Ovary (tissue), 9 donors: Measurements from ENCODE around the gene TRMT112. TPM values are rescaled to one million over a fixed set of nuclear protein-coding genes. Genes with fewer than 3 reads are reported as not detected.

Source experiments
- DNase-seq, 5 donors: peaks; one replicate each; pipeline ENCODE4 v3.0.0-alpha.2; 2019 to 2020
- H3K27ac ChIP-seq, 2 donors: fragments of 200-600 bp; one replicate each; pipeline versions ENCODE4 v1.5.1 to v1.8.0; 2019 to 2022
- H3K27me3 ChIP-seq: fragments of 200-600 bp; one replicate; pipeline ENCODE4 v1.8.0; 2022
- H3K36me3 ChIP-seq: fragments of 200-600 bp; sonication (generic); one replicate; pipeline ENCODE4 v1.5.1; 2019
- H3K4me1 ChIP-seq: one replicate; pipeline ENCODE4 v1.8.1; 2013; ENCODE audit warnings: mild to moderate bottlenecking, moderate library complexity; ENCODE audit not compliant: insufficient read depth
- H3K4me3 ChIP-seq: fragments of 200-600 bp; sonication (generic); one replicate; pipeline ENCODE4 v1.5.1; 2017
- H3K9me3 ChIP-seq, 2 donors: fragments of 200-600 bp in 1 of 2; sonication (generic) in 1 of 2; one replicate each; pipeline versions ENCODE4 v1.5.1 to v1.8.1; 2013 to 2019; ENCODE audit warnings: mild to moderate bottlenecking in 1 of 2, moderate library complexity in 1 of 2
- EP300 ChIP-seq: sonication (generic); formaldehyde crosslinking; IDR thresholded peaks from one replicate; pipeline ENCODE4 v1.6.1; 2017; ENCODE audit warnings: antibody characterized with exemption
- POLR2A ChIP-seq: fragments of 450-650 bp; IDR thresholded peaks from one replicate; pipeline ENCODE4 v1.6.1; 2017; ENCODE audit warnings: antibody characterized with exemption, mild to moderate bottlenecking, moderate library complexity
- WGBS, 3 donors: extraction: QIAGEN DNeasy Blood & Tissue Kit in 1 of 3; methylation state at CpG; one replicate each; pipeline versions ENCODE4 v1.1.5 to v1.1.7; 2013 to 2017; 5-methylcytosine and 5-hydroxymethylcytosine counted together
- intact Hi-C, 4 donors: fragments of 100-400 bp; cut with DNase I; formaldehyde crosslinking; loops; one replicate each; pipeline versions ENCODE4 v1.11.0 to v1.15.1; 2022 to 2023
- polyA plus RNA-seq, 2 donors: library from polyadenylated mRNA; stranded (reverse); fragments of 200-250 nt in 1 of 2; fragments of 350-450 nt in 1 of 2; fragmentation: Illumina TruSeq in 1 of 2; extraction: RNeasy Lipid Tissue Mini Kit (QIAGEN cat#74804) in 1 of 2; gene quantifications; one replicate each; pipeline ENCODE4 v1.2.3, GENCODE V29; 2013 to 2014
- total RNA-seq, 7 donors: library from RNA; depleted of rRNA in 2 of 7; stranded (reverse); fragments of >200 nt in 2 of 7; fragmentation: NEBNext Ultra II Directional in 3 of 7; extraction: Animal tissue kit (Norgen Biotek cat#: 25700) in 3 of 7; gene quantifications; one replicate each; pipeline versions ENCODE4 v1.1.0 to v1.2.4, GENCODE V29; 2016 to 2023
- TF ChIP-seq, protein P1 (sequence below), 3 donors: fragments of 450-650 bp in 2 of 3; fragments of 200-600 bp in 1 of 3; IDR thresholded peaks; one replicate each; pipeline versions ENCODE4 v1.5.1 to v1.8.0; 2016 to 2022; ENCODE audit warnings: antibody characterized with exemption in 3 of 3, mild to moderate bottlenecking in 1 of 3
- donor health status: DM: no; HTN: no; CAD: no; lungs with moderate emphysema.
- donor health status: DM: no; HTN: no; CAD: no.
- donor health status: Bipolar disorder and iron deficiency.
- donor health status: DM: yes; HTN: yes; CAD: no.
- donor health status: DM: no; HTN: no; CAD: no.
- donor health status: DM: yes; HTN: yes; CAD: no.

The TRMT112 gene
- total and polyA plus RNA-seq, 9 donors, result 207 to 432 (median 275) TPM

- TF ChIP-seq, protein P1, sequence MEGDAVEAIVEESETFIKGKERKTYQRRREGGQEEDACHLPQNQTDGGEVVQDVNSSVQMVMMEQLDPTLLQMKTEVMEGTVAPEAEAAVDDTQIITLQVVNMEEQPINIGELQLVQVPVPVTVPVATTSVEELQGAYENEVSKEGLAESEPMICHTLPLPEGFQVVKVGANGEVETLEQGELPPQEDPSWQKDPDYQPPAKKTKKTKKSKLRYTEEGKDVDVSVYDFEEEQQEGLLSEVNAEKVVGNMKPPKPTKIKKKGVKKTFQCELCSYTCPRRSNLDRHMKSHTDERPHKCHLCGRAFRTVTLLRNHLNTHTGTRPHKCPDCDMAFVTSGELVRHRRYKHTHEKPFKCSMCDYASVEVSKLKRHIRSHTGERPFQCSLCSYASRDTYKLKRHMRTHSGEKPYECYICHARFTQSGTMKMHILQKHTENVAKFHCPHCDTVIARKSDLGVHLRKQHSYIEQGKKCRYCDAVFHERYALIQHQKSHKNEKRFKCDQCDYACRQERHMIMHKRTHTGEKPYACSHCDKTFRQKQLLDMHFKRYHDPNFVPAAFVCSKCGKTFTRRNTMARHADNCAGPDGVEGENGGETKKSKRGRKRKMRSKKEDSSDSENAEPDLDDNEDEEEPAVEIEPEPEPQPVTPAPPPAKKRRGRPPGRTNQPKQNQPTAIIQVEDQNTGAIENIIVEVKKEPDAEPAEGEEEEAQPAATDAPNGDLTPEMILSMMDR (IDR thresholded peaks at IDR 0.05), result no peak
- TF ChIP-seq EP300 (no peak), POLR2A (no peak)
- H3K27me3 ChIP-seq, result no peaks in the 10 kb centered on the region
- 81 to 89% (median 81%) methylated on average over 18 of the region's 18 CpGs for WGBS, 3 donors
- no peak for DNase-seq
- no peak overlapping the region for H3K4me3 ChIP-seq
- intact Hi-C loops, result no loop called here
- H3K27ac ChIP-seq, result no peak overlapping the region
- peaks cover 2% of the 10 kb centered on the region for H3K4me1 ChIP-seq
- no peaks in the 10 kb centered on the region for H3K9me3 ChIP-seq
- no peaks in the 10 kb centered on the region for H3K36me3 ChIP-seq
Observed at GRCh38 chr11:64343767-64344559, 26.6 kb upstream of the TRMT112 start.

- Histone ChIP-seq H3K27me3 (no peaks in the 10 kb centered on the region), H3K36me3 (no peaks in the 10 kb centered on the region), H3K9me3 (no peaks in the 10 kb centered on the region), H3K4me1 (peaks cover 2% of the 10 kb centered on the region), H3K4me3 (peak overlapping the region; percentile 39), H3K27ac (no peak overlapping the region)
- intact Hi-C loops, result no loop called here
- 55 to 69% (median 60%) methylated on average over 25 to 29 of the region's 29 CpGs for WGBS, 3 donors
- TF ChIP-seq POLR2A, result no peak
- TF ChIP-seq EP300, result no peak
- TF ChIP-seq, protein P1 (IDR thresholded peaks at IDR 0.05), result no peak
- peak in 1 of 5 donors; percentile 57 for DNase-seq
Observed at GRCh38 chr11:64342869-64343745, 25.7 kb upstream of the TRMT112 start.

DNA sequence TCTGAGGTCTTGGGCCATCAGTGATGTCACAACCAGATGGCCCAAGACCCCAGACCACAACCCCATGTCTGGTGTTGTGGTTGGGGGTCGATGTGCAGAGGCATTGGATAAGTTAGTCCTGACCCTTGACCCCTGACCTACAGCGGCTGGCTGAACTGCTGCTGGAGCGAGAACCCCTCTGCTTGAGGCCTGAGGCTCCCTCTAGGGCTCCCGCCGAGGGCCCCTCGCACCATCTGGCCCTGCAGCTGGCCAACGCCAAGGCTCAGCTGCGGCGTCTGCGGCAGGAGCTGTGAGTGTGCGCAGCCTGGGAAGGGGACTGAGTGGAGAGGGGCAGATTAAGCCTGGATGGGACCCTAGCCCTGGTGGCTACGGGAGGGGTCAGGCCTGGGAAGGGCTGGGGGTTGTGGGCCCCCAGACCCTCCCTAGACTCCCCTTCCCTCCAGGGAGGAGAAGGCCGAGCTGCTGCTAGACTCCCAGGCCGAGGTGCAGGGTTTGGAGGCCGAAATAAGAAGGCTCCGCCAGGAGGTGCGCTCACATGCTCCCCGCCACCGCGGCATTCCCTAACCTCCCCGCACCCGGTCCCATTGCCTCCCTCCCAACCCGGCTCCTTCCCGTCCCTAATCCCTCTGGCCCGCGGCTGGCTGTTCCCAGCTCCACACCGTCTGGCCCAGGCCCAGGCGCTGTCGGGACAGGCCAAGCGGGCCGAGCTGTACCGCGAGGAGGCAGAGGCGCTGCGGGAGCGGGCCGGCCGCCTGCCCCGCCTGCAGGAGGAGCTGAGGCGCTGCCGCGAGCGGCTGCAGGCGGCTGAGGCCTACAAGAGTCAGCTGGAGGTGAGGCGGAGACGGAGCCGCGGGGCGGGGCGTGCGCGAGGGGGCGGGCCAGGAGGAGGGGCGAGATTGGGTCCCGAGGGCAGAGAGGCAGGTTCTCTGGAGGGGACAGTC, 24.8 kb upstream of the TRMT112 start:
- Histone ChIP-seq H3K27ac (no peak overlapping the region), H3K9me3 (no peaks in the 10 kb centered on the region), H3K27me3 (no peaks in the 10 kb centered on the region), H3K4me1 (peaks cover 2% of the 10 kb centered on the region), H3K4me3 (peak overlapping the region; percentile 39), H3K36me3 (no peaks in the 10 kb centered on the region)
- DNase-seq, result peak; percentile 83 to 92 (median 85)
- WGBS, 3 donors, result 14 to 22% (median 17%) methylated on average over 33 to 55 of the region's 55 CpGs
- TF ChIP-seq POLR2A, result no peak
- TF ChIP-seq, protein P1 (IDR thresholded peaks at IDR 0.05), result peak in 2 of 3 donors; percentile 37 to 47
- TF ChIP-seq EP300, result no peak
- intact Hi-C loops, result no loop called here

GRCh38 chr11:64341429-64341828, 24.1 kb upstream of the TRMT112 start:
- Histone ChIP-seq H3K4me1 (peaks cover 2% of the 10 kb centered on the region), H3K27ac (no peak overlapping the region), H3K36me3 (no peaks in the 10 kb centered on the region), H3K27me3 (no peaks in the 10 kb centered on the region), H3K9me3 (no peaks in the 10 kb centered on the region), H3K4me3 (no peak overlapping the region)
- TF ChIP-seq, protein P1 (IDR thresholded peaks at IDR 0.05), result no peak
- TF ChIP-seq POLR2A, result no peak
- no peak for TF ChIP-seq EP300
- WGBS, 3 donors, result 81 to 92% (median 90%) methylated on average over 21 of the region's 21 CpGs
- intact Hi-C loops, result no loop called here
- DNase-seq, result no peak
